Fibroblast of mammary gland (primary cell): ENCODE measurements around the gene EVI5L.
A peak's percentile ranks its signal among the peaks of the same experiment; 100 is the strongest.

ENCODE experiments used
- DNase-seq: peaks from one replicate; pipeline ENCODE4 v3.0.0-alpha.2; 2010; ENCODE audit warnings: low read depth
- H3K4me3 ChIP-seq: 2 replicates; pipeline ENCODE4 v1.5.1; 2011; ENCODE audit warnings: low read depth, mild to moderate bottlenecking, low read length, moderate library complexity; ENCODE audit not compliant: control insufficient read depth
- CTCF ChIP-seq: conservative IDR thresholded peaks from 2 replicates; pipeline ENCODE4 v1.5.1; 2011; ENCODE audit warnings: low read depth, low read length, inconsistent platforms; ENCODE audit not compliant: control insufficient read depth, insufficient read depth

Gene EVI5L

GRCh38 chr19:7852851-7853769, 23.1 kb downstream of the EVI5L start:
- no peak overlapping the region for H3K4me3 ChIP-seq
- peak; percentile 49 for DNase-seq
- TF ChIP-seq CTCF = peak; percentile 56

- H3K4me3 ChIP-seq = no peak overlapping the region
- no peak for TF ChIP-seq CTCF
- DNase-seq = no peak
Measured at GRCh38 chr19:7853770-7854128, 23.7 kb downstream of the EVI5L start.

- no peak for TF ChIP-seq CTCF
- no peak overlapping the region for H3K4me3 ChIP-seq
- DNase-seq = no peak
Measured at GRCh38 chr19:7855426-7856108, 25.5 kb downstream of the EVI5L start.

GRCh38 chr19:7856109-7856591, 26.1 kb downstream of the EVI5L start:
- no peak for DNase-seq
- no peak for TF ChIP-seq CTCF
- H3K4me3 ChIP-seq = no peak overlapping the region

- no peak for TF ChIP-seq CTCF
- no peak for DNase-seq
- H3K4me3 ChIP-seq = no peak overlapping the region
Measured at GRCh38 chr19:7856679-7857663, 27.0 kb downstream of the EVI5L start.

- DNase-seq = no peak
- H3K4me3 ChIP-seq = no peak overlapping the region
- TF ChIP-seq CTCF = no peak
Measured at GRCh38 chr19:7857727-7858108, 27.7 kb downstream of the EVI5L start.
